ENCODE data around the gene ZNF697.
"Not testable (repeated sequence)": the region's sequence is repeated elsewhere in the genome, so short reads cannot be mapped to it uniquely, and the experiment has no call there.

The ZNF697 gene

GRCh38 chr1:119595606-119596005, 52.5 kb downstream of the ZNF697 start:
- DNase-seq: no peak

- no peak for DNase-seq
These were observed 52.9 kb downstream of the ZNF697 start for GRCh38 chr1:119595168-119595567.

- no peak for DNase-seq
These were observed 53.7 kb downstream of the ZNF697 start for GRCh38 chr1:119594376-119594775.

GRCh38 chr1:119593805-119594204, 54.3 kb downstream of the ZNF697 start:
- DNase-seq: no peak

GRCh38 chr1:119590393-119590792, 57.7 kb downstream of the ZNF697 start:
- no peak for DNase-seq

GRCh38 chr1:119588621-119589020, 59.4 kb downstream of the ZNF697 start:
- no peak for DNase-seq

- DNase-seq: no peak
These were observed 60.7 kb downstream of the ZNF697 start for GRCh38 chr1:119587341-119587740.

GRCh38 chr1:119585801-119586200, 62.3 kb downstream of the ZNF697 start:
- DNase-seq: not testable (repeated sequence)

- peak; percentile 24 for DNase-seq
These were observed 65.3 kb downstream of the ZNF697 start for GRCh38 chr1:119582801-119583200.

- DNase-seq: not testable (repeated sequence)
These were observed 67.0 kb downstream of the ZNF697 start for GRCh38 chr1:119581076-119581475.

GRCh38 chr1:119573886-119574285, 74.2 kb downstream of the ZNF697 start:
- DNase-seq: no peak

GRCh38 chr1:119569930-119570622, 78.0 kb downstream of the ZNF697 start:
- not testable (repeated sequence) for DNase-seq
